ENCODE results near the gene WDR20. TPM values are rescaled to one million over a fixed set of nuclear protein-coding genes. Genes with fewer than 3 reads are reported as not detected.

WDR20 gene
- total and polyA plus RNA-seq, 2 of the 8 experiments (the other 6 are each of a cell fraction or from before 2014, with no cell fraction given): 11.2 to 26.7 TPM

DNA sequence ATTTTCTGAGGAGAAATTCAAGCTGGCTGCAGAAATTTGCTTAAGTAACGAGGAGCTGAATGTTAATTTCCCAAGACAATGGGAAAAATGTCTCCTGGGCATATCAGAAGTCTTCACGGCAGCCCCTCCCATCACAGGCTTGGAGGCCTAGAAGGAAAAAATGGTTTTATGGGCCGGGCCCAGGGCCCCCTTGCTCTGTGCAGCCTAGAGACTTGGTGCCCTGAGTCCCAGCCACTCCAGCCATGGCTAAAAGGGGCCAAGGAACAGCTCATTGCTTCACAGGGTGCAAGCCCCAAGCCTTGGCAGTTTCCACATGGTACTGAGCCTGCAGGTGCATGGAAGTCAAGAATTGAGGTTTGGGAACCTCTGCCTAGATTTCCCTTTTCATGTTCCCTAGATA, 28.6 kb upstream of the WDR20 start:
- no peak overlapping the region for H2BK120ac ChIP-seq (replicated peaks; ENCODE audit: low read depth, low read length)
- DNase-seq (ENCODE audit: low read depth in 1 of 2, low spot score in 2 of 2) (no peak), FAIRE-seq (no peak)
- no peak overlapping the region for H3K23ac ChIP-seq (ENCODE audit: insufficient read length)
- no peak overlapping the region for H4K5ac ChIP-seq (ENCODE audit: insufficient read length, low read depth, low read length)
- H3K4ac ChIP-seq (replicated peaks; ENCODE audit: insufficient read length, low read depth, low read length): no peak overlapping the region
- H3K36me3 ChIP-seq (ENCODE audit: control insufficient read depth in 2 of 4, insufficient read depth in 4 of 4, low read length in 3 of 4): no peaks in the 10 kb centered on the region
- H2AFZ ChIP-seq (ENCODE audit: low read length): no peak overlapping the region
- no peaks in the 10 kb centered on the region for H3K4me1 ChIP-seq (replicated peaks in 1 of 4; ENCODE audit: control insufficient read depth in 3 of 4, insufficient read depth in 4 of 4, low read length in 3 of 4)
- no peak overlapping the region for H3K14ac ChIP-seq (ENCODE audit: insufficient read length)
- H3K27me3 ChIP-seq (replicated peaks in 1 of 4; ENCODE audit: control insufficient read depth in 3 of 4, extremely low read depth in 1 of 4, insufficient read depth in 3 of 4, low read length in 3 of 4): no peaks in the 10 kb centered on the region
- no peak overlapping the region for H3K18ac ChIP-seq (ENCODE audit: extremely low read depth, low read length)
- no peak overlapping the region for H2BK15ac ChIP-seq (ENCODE audit: low read length)
- no peaks in the 10 kb centered on the region for H4K20me1 ChIP-seq (replicated peaks in 1 of 2; ENCODE audit: control insufficient read depth in 1 of 2, insufficient read depth in 2 of 2, low read length in 2 of 2)
- no peak overlapping the region for H3K4me3 ChIP-seq (ENCODE audit: extremely low read depth in 1 of 4, insufficient read depth in 2 of 4, low read depth in 3 of 4, low read length in 4 of 4)
- no peaks in the 10 kb centered on the region for H3K79me2 ChIP-seq (ENCODE audit: control insufficient read depth in 1 of 2, insufficient read depth in 2 of 2, low read length in 2 of 2)
- peaks cover 9 to 14% of the 10 kb centered on the region in 2 experiments; a peak in 3 of 4 replicates for H3K9me3 ChIP-seq (ENCODE audit: insufficient read depth in 2 of 2, low read depth in 1 of 2, low read length in 1 of 2)
- no peak overlapping the region for H3K4me2 ChIP-seq (ENCODE audit: insufficient read depth in 1 of 2, low read depth in 2 of 2, low read length in 2 of 2)
- H2BK20ac ChIP-seq (ENCODE audit: low read length): no peak overlapping the region
- H2BK5ac ChIP-seq (ENCODE audit: low read depth, low read length): no peak overlapping the region
- no peak overlapping the region for H3K56ac ChIP-seq (replicated peaks; ENCODE audit: insufficient read length, low read depth, low read length)
- no peak overlapping the region for H4K91ac ChIP-seq (replicated peaks; ENCODE audit: insufficient read length, low read length)
- POLR2A ChIA-PET (ENCODE audit: partially characterized antibody): interaction anchor here (1.9 kb wide), 1 partner anchor 16 kb away, joined by 5 read pairs; no protein-coding TSS in a partner anchor
- TF ChIP-seq POLR2AphosphoS5 (IDR thresholded peaks at IDR 0.05; ENCODE audit: low read depth, low read length) (no peak), GABPA (IDR thresholded peaks at IDR 0.05; ENCODE audit: borderline replicate concordance, insufficient read depth, low read length) (no peak), HDAC6 (IDR thresholded peaks at IDR 0.05; ENCODE audit: low read depth, low read length) (no peak), RAD21 (IDR thresholded peaks at IDR 0.05 in 1 of 2, conservative IDR thresholded peaks at IDR 0.05 in 1 of 2; ENCODE audit: low read depth in 2 of 2, low read length in 2 of 2) (no peak)
- TF ChIP-seq, protein P1, sequence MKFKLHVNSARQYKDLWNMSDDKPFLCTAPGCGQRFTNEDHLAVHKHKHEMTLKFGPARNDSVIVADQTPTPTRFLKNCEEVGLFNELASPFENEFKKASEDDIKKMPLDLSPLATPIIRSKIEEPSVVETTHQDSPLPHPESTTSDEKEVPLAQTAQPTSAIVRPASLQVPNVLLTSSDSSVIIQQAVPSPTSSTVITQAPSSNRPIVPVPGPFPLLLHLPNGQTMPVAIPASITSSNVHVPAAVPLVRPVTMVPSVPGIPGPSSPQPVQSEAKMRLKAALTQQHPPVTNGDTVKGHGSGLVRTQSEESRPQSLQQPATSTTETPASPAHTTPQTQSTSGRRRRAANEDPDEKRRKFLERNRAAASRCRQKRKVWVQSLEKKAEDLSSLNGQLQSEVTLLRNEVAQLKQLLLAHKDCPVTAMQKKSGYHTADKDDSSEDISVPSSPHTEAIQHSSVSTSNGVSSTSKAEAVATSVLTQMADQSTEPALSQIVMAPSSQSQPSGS (IDR thresholded peaks at IDR 0.05; ENCODE audit: low read length): no peak
- H3K23me2 ChIP-seq (ENCODE audit: low read depth, low read length): no peaks in the 10 kb centered on the region
- H2BK12ac ChIP-seq (ENCODE audit: low read depth, low read length): no peak overlapping the region
- H3K79me1 ChIP-seq (ENCODE audit: low read depth, low read length): no peaks in the 10 kb centered on the region
- CTCF ChIA-PET (ENCODE audit: partially characterized antibody): interaction anchor here (1.5 kb wide), 1 partner anchor 15 kb away, joined by 6 read pairs; no protein-coding TSS in a partner anchor
- no peak overlapping the region for H3K27ac ChIP-seq (ENCODE audit: low read depth, low read length)
- no peak overlapping the region for H4K8ac ChIP-seq (ENCODE audit: extremely low read depth, insufficient read depth, low read length)
- no peak overlapping the region for H2AK5ac ChIP-seq (ENCODE audit: low read depth, low read length)
- 93% methylated on average over 3 of the region's 3 CpGs; no CpG with 5 or more reads in 1 of the 2 experiments for WGBS, 2 experiments (ENCODE audit: extremely low coverage in 1 of 2, insufficient coverage in 1 of 2, insufficient read length in 1 of 2, insufficient replicate concordance in 2 of 2, low coverage in 1 of 2, low lambda C conversion rate in 2 of 2, missing lambda C conversion rate in 1 of 2)
- no peak overlapping the region for H3K9ac ChIP-seq (replicated peaks in 1 of 4; ENCODE audit: extremely low read depth in 1 of 4, low read depth in 3 of 4, low read length in 3 of 4)
